HG02571 (cell line): ENCODE measurements around the gene TMEM150B.

ENCODE experiments used
- ATAC-seq: cut with Tn5 transposase; IDR thresholded peaks from one replicate; pipeline ENCODE4 v1.9.1; 2021; ENCODE audit warnings: mild to moderate bottlenecking, moderate library complexity; ENCODE audit not compliant: unreplicated experiment

The TMEM150B gene

GRCh38 chr19:55325172-55325571 is at the start of gene TMEM150B:
TMEM150B (minus strand) TSS chr19:55325341; CDS start chr19:55321036, 4,305 bp downstream.
- ATAC-seq = no peak

- ATAC-seq = no peak
These were observed 49.0 kb upstream of the TMEM150B start for GRCh38 chr19:55373993-55374757.

- no peak for ATAC-seq
These were observed 48.3 kb upstream of the TMEM150B start for GRCh38 chr19:55373306-55373992.

- no peak for ATAC-seq
These were observed 47.4 kb upstream of the TMEM150B start for GRCh38 chr19:55372316-55373081.

GRCh38 chr19:55370305-55370988 is 45.3 kb upstream of the TMEM150B start, which contains the start of gene IL11:
IL11 (minus strand) TSS chr19:55370463; CDS start chr19:55370310, 153 bp downstream.
- ATAC-seq = no peak

GRCh38 chr19:55369653-55370304 is 44.6 kb upstream of the TMEM150B start:
- ATAC-seq = no peak

- ATAC-seq = no peak
These were observed 43.8 kb upstream of the TMEM150B start for GRCh38 chr19:55368701-55369563.

- no peak for ATAC-seq
These were observed 43.0 kb upstream of the TMEM150B start for GRCh38 chr19:55368106-55368505.

GRCh38 chr19:55366790-55367189 is 41.6 kb upstream of the TMEM150B start:
- no peak for ATAC-seq

- no peak for ATAC-seq
These were observed 40.8 kb upstream of the TMEM150B start for GRCh38 chr19:55365964-55366363.

GRCh38 chr19:55365245-55365644 is 40.1 kb upstream of the TMEM150B start:
- no peak for ATAC-seq

- ATAC-seq = no peak
These were observed 38.0 kb upstream of the TMEM150B start, which contains the start of gene GARIN5B for GRCh38 chr19:55362990-55363716. GARIN5B (minus strand) TSS chr19:55363260; CDS start chr19:55363066, 194 bp downstream.

GRCh38 chr19:55362174-55362989 is 37.2 kb upstream of the TMEM150B start:
- ATAC-seq = no peak

- ATAC-seq = no peak
These were observed 35.8 kb upstream of the TMEM150B start for GRCh38 chr19:55360902-55361301.

- no peak for ATAC-seq
These were observed 34.1 kb upstream of the TMEM150B start for GRCh38 chr19:55358943-55359908.

GRCh38 chr19:55358493-55358892 is 33.4 kb upstream of the TMEM150B start:
- no peak for ATAC-seq
